WTC11 (cell line): Measurements from ENCODE around the gene SUSD4. TPM values are rescaled to one million over a fixed set of nuclear protein-coding genes. Genes with fewer than 3 reads are reported as not detected.

Experiments
- ATAC-seq: fragments of 200-7000 bp; cut with Tn5 transposase; 2 replicates; pipeline ENCODE4 v1.10.0; 2021; ENCODE audit warnings: mild to moderate bottlenecking, moderate library complexity
- CTCF ChIA-PET: fragments of 300-600 bp; sonication (Branson Sonifier 250); formaldehyde crosslinking; loops from one replicate; lab custom pipeline; 2021; ENCODE audit warnings: antibody characterized with exemption; lab: Charles Lee
- POLR2A ChIA-PET: fragments of 350-600 bp; sonication (Branson Sonifier 250); formaldehyde crosslinking; loops from one replicate; lab custom pipeline; 2021; ENCODE audit warnings: antibody characterized with exemption; lab: Charles Lee
- DNase-seq: peaks from one replicate; pipeline ENCODE4 v3.0.0; 2021; ENCODE audit warnings: low spot score
- H3K27ac Mint-ChIP-seq: 2 replicates; pipeline ENCODE4 v1.8.0; 2021; ENCODE audit warnings: mixed read lengths
- H3K27me3 Mint-ChIP-seq: 2 replicates; pipeline ENCODE4 v1.8.0; 2021; ENCODE audit warnings: low read depth, mild to moderate bottlenecking, moderate library complexity, mixed read lengths
- H3K36me3 Mint-ChIP-seq: 2 replicates; pipeline ENCODE4 v1.8.0; 2021; ENCODE audit warnings: mixed read lengths
- H3K4me1 Mint-ChIP-seq: 2 replicates; pipeline ENCODE4 v1.8.0; 2022; ENCODE audit warnings: mixed read lengths
- H3K4me3 Mint-ChIP-seq: 2 replicates; pipeline ENCODE4 v1.8.0; 2021; ENCODE audit warnings: mild to moderate bottlenecking, moderate library complexity, mixed read lengths
- H3K9me3 Mint-ChIP-seq: 2 replicates; pipeline ENCODE4 v1.8.0; 2021; ENCODE audit warnings: mixed read lengths
- AR ChIP-seq: fragments of 250-450 bp; sonication (Bioruptor Pico); IDR thresholded peaks from 2 replicates; pipeline ENCODE4 v1.9.0; 2021; ENCODE audit warnings: mild to moderate bottlenecking
- ARID4B ChIP-seq: sonication (generic); formaldehyde crosslinking; IDR thresholded peaks from 2 replicates; pipeline ENCODE4 v1.8.0; 2023; ENCODE audit warnings: missing genetic modification reagents, mild to moderate bottlenecking, borderline replicate concordance
- ATF6 ChIP-seq: sonication (generic); formaldehyde crosslinking; IDR thresholded peaks from 2 replicates; pipeline ENCODE4 v1.8.1; 2023; ENCODE audit warnings: mild to moderate bottlenecking, missing genetic modification reagents
- E2F4 ChIP-seq: sonication (generic); formaldehyde crosslinking; IDR thresholded peaks from 2 replicates; pipeline ENCODE4 v1.8.1; 2022; ENCODE audit warnings: low read depth, mild to moderate bottlenecking, moderate library complexity, missing genetic modification reagents, borderline replicate concordance
- EMX1 ChIP-seq: fragments of 250-450 bp; sonication (Bioruptor Pico); IDR thresholded peaks from 2 replicates; pipeline ENCODE4 v1.8.0; 2021; ENCODE audit warnings: mild to moderate bottlenecking
- GRHL2 ChIP-seq: fragments of 250-450 bp; sonication (Bioruptor Pico); IDR thresholded peaks from 2 replicates; pipeline ENCODE4 v1.8.0; 2022; ENCODE audit warnings: mild to moderate bottlenecking, moderate library complexity; ENCODE audit not compliant: insufficient replicate concordance, severe bottlenecking
- JAZF1 ChIP-seq: fragments of 250-450 bp; sonication (Bioruptor Pico); IDR thresholded peaks from 2 replicates; pipeline ENCODE4 v1.9.0; 2021; ENCODE audit warnings: moderate library complexity, mild to moderate bottlenecking, inconsistent platforms
- KAT7 ChIP-seq: sonication (generic); formaldehyde crosslinking; IDR thresholded peaks from 2 replicates; pipeline ENCODE4 v1.8.1; 2023; ENCODE audit warnings: missing genetic modification reagents, mild to moderate bottlenecking, borderline replicate concordance
- PREB ChIP-seq: sonication (generic); formaldehyde crosslinking; IDR thresholded peaks from 2 replicates; pipeline ENCODE4 v1.8.1; 2022; ENCODE audit warnings: mild to moderate bottlenecking, missing genetic modification reagents, moderate library complexity, borderline replicate concordance
- SMAD3 ChIP-seq: sonication (generic); formaldehyde crosslinking; IDR thresholded peaks from 2 replicates; pipeline ENCODE4 v1.8.0; 2022; ENCODE audit warnings: missing genetic modification reagents, mild to moderate bottlenecking, borderline replicate concordance
- USF2 ChIP-seq: sonication (generic); formaldehyde crosslinking; IDR thresholded peaks from 2 replicates; pipeline ENCODE4 v1.8.1; 2023; ENCODE audit warnings: mild to moderate bottlenecking, missing genetic modification reagents, moderate library complexity
- ZBTB21 ChIP-seq: sonication (generic); formaldehyde crosslinking; IDR thresholded peaks from 2 replicates; pipeline ENCODE4 v1.8.1; 2023; ENCODE audit warnings: mild to moderate bottlenecking, missing genetic modification reagents, borderline replicate concordance
- ZNF121 ChIP-seq: sonication (generic); formaldehyde crosslinking; IDR thresholded peaks from 2 replicates; pipeline ENCODE4 v1.8.0; 2023; ENCODE audit warnings: missing genetic modification reagents
- ZNF423 ChIP-seq: fragments of 250-450 bp; sonication (Bioruptor Pico); IDR thresholded peaks from 2 replicates; pipeline ENCODE4 v2.1.2; 2022; ENCODE audit warnings: mild to moderate bottlenecking, moderate library complexity
- ZNF671 ChIP-seq: fragments of 250-450 bp; sonication (Bioruptor Pico); IDR thresholded peaks from 2 replicates; pipeline ENCODE4 v1.8.0; 2021; ENCODE audit warnings: mild to moderate bottlenecking
- total RNA-seq: library from RNA; stranded (reverse); gene quantifications from 3 replicates; pipeline ENCODE4 v1.2.3, GENCODE V29; 2021

Gene SUSD4
- total RNA-seq, 1 experiment from 2014 or later = 1.8 TPM

GRCh38 chr1:223208164-223209076 lies 155.6 kb downstream of the SUSD4 start:
- DNase-seq (no peak), ATAC-seq (peak; percentile 34; the same call in 1 of the 2 replicates)
- H3K27ac Mint-ChIP-seq = no peak overlapping the region
- H3K4me3 Mint-ChIP-seq = no peak overlapping the region
- H3K36me3 Mint-ChIP-seq = no peaks in the 10 kb centered on the region
- CTCF ChIA-PET = interaction anchor here (0.8 to 1.1 kb wide), 4 partner anchors 47 to 85 kb away, joined by 3 to 6 read pairs (median 3); partner anchors contain the start of gene TLR5
- no peaks in the 10 kb centered on the region for H3K27me3 Mint-ChIP-seq
- no peaks in the 10 kb centered on the region for H3K9me3 Mint-ChIP-seq
- peaks cover 7% of the 10 kb centered on the region for H3K4me1 Mint-ChIP-seq
- POLR2A ChIA-PET = interaction anchor here (1.0 kb wide), 1 partner anchor 12 kb away, joined by 3 read pairs; no protein-coding TSS in a partner anchor
- no peak for TF ChIP-seq KAT7 (CRISPR knock-in tag)
- no peak for TF ChIP-seq USF2 (CRISPR knock-in tag)
- TF ChIP-seq ARID4B = no peak
- no peak for TF ChIP-seq AR (CRISPR knock-in tag)
- no peak for TF ChIP-seq JAZF1 (CRISPR knock-in tag)
- no peak for TF ChIP-seq E2F4 (CRISPR knock-in tag)
- TF ChIP-seq ATF6 (CRISPR knock-in tag) = no peak
- no peak for TF ChIP-seq SMAD3
- no peak for TF ChIP-seq ZNF671
- TF ChIP-seq GRHL2 = no peak
- TF ChIP-seq ZNF423 (CRISPR knock-in tag) = no peak
- TF ChIP-seq ZBTB21 = no peak
- no peak for TF ChIP-seq EMX1
- no peak for TF ChIP-seq ZNF121 (CRISPR knock-in tag)
- TF ChIP-seq PREB (CRISPR knock-in tag) = no peak
